Left ventricle myocardium inferior (tissue), 1 donor: Measurements from ENCODE around the gene ARMC9. TPM values are rescaled to one million over a fixed set of nuclear protein-coding genes. Genes with fewer than 3 reads are reported as not detected.

Experiments used
- DNase-seq: peaks from one replicate; pipeline ENCODE4 v3.0.0-alpha.2; 2020
- H3K27ac ChIP-seq: fragments of 200-600 bp; replicated peaks from 2 replicates; pipeline ENCODE4 v1.8.0; 2021
- H3K27me3 ChIP-seq: fragments of 200-600 bp; 2 replicates; pipeline ENCODE4 v1.8.0; 2021; ENCODE audit warnings: low read depth
- H3K36me3 ChIP-seq: fragments of 200-600 bp; 2 replicates; pipeline ENCODE4 v1.8.0; 2021
- H3K4me1 ChIP-seq: fragments of 200-600 bp; 2 replicates; pipeline ENCODE4 v1.8.0; 2021
- H3K4me3 ChIP-seq: fragments of 200-600 bp; 2 replicates; pipeline ENCODE4 v1.8.0; 2021; ENCODE audit warnings: mild to moderate bottlenecking, moderate library complexity
- H3K9me3 ChIP-seq: fragments of 200-600 bp; replicated peaks from 2 replicates; pipeline ENCODE4 v1.8.0; 2021
- intact Hi-C: fragments of 100-400 bp; cut with micrococcal nuclease; formaldehyde crosslinking; loops from one replicate; pipeline ENCODE4 v1.11.0; 2022
- total RNA-seq: library from RNA; stranded (reverse); fragmentation: NEBNext Ultra II Directional; extraction: Animal tissue kit (Norgen Biotek cat#: 25700); gene quantifications from one replicate; pipeline ENCODE4 v1.2.1, GENCODE V29; 2021
- TF ChIP-seq, protein P1 (sequence below): fragments of 200-600 bp; IDR thresholded peaks from 2 replicates; pipeline ENCODE4 v1.8.0; 2021; ENCODE audit warnings: antibody characterized with exemption, mild to moderate bottlenecking, borderline replicate concordance
- donor health status: DM: no; HTN: yes; CAD: no; lungs with severe emphysema.

The ARMC9 gene
- total RNA-seq, 1 donor from 2014 or later, result 3.1 TPM

DNA sequence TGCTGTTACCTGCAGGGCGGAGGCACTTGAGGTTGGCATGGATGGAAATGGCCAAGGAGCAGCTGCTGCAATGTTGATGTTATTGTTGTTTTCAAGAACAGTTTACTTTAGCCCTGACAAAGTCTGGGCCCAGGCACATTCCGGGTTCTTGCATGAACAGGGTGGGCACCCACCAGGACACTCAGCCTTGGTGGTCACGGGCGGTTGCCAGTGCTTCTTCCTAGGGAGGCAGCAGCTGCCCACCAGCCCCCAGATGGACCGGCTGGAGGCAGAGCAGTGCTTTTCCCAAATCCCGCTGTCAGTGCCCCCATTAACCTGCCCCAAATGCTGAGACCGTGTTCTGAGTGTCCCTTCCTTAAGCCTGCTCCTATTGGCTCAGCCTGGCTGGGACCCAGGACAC lies 158.6 kb downstream of the ARMC9 start:
- Histone ChIP-seq H3K36me3 (no peaks in the 10 kb centered on the region), H3K9me3 (no peaks in the 10 kb centered on the region), H3K4me3 (no peak overlapping the region), H3K27ac (no peak overlapping the region), H3K4me1 (peaks cover 18% of the 10 kb centered on the region), H3K27me3 (no peaks in the 10 kb centered on the region)
- intact Hi-C loops, result no loop called here
- TF ChIP-seq, protein P1, sequence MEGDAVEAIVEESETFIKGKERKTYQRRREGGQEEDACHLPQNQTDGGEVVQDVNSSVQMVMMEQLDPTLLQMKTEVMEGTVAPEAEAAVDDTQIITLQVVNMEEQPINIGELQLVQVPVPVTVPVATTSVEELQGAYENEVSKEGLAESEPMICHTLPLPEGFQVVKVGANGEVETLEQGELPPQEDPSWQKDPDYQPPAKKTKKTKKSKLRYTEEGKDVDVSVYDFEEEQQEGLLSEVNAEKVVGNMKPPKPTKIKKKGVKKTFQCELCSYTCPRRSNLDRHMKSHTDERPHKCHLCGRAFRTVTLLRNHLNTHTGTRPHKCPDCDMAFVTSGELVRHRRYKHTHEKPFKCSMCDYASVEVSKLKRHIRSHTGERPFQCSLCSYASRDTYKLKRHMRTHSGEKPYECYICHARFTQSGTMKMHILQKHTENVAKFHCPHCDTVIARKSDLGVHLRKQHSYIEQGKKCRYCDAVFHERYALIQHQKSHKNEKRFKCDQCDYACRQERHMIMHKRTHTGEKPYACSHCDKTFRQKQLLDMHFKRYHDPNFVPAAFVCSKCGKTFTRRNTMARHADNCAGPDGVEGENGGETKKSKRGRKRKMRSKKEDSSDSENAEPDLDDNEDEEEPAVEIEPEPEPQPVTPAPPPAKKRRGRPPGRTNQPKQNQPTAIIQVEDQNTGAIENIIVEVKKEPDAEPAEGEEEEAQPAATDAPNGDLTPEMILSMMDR, result no peak
- peak; percentile 10 for DNase-seq

DNA sequence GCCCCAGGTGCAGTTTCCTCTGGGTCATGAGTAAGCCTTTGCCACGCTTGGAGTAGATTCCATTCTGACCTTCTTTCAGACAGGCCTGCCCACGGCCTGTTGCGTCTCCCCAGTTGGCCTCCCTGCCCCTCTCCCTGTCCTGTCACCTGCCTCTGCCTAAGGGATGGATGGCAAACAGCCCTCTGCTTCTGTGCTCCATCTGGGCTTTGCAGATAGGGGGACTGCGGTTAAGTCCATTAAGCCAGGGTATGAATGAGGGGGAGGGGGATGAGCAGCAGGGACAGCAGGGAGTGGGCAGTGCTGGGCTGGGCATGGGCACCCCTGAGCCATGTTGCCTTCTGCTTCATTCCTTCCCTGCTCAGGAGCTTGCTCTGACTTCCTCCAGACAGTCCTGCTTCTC lies 159.5 kb downstream of the ARMC9 start:
- Histone ChIP-seq H3K9me3 (no peaks in the 10 kb centered on the region), H3K4me3 (no peak overlapping the region), H3K27me3 (no peaks in the 10 kb centered on the region), H3K36me3 (no peaks in the 10 kb centered on the region), H3K4me1 (peaks cover 18% of the 10 kb centered on the region), H3K27ac (no peak overlapping the region)
- intact Hi-C loops, result no loop called here
- DNase-seq, result no peak
- TF ChIP-seq, protein P1, result no peak

DNA sequence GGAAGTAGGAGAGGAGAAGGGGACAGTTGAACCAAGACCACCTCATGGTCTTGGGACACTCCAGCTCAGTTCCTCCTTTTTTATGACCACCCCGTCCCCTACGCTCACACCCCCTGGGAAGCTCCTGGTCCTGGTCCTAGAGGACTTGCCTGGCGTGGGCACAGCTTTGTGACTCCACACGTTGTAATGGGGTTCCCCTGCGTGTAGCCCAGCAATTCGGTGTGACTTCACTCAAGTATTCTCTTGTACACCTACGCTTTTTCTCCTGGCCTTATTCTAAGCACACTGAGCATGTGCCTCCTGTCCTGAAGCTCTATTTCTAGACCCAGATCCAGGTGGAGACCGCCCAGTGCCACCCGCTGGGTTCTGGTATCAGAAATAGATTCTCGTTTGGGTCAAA lies 161.0 kb downstream of the ARMC9 start:
- Histone ChIP-seq H3K27me3 (no peaks in the 10 kb centered on the region), H3K4me3 (no peak overlapping the region), H3K4me1 (peaks cover 18% of the 10 kb centered on the region), H3K27ac (no peak overlapping the region), H3K9me3 (no peaks in the 10 kb centered on the region), H3K36me3 (no peaks in the 10 kb centered on the region)
- TF ChIP-seq, protein P1, result no peak
- intact Hi-C loops, result no loop called here
- no peak for DNase-seq

DNA sequence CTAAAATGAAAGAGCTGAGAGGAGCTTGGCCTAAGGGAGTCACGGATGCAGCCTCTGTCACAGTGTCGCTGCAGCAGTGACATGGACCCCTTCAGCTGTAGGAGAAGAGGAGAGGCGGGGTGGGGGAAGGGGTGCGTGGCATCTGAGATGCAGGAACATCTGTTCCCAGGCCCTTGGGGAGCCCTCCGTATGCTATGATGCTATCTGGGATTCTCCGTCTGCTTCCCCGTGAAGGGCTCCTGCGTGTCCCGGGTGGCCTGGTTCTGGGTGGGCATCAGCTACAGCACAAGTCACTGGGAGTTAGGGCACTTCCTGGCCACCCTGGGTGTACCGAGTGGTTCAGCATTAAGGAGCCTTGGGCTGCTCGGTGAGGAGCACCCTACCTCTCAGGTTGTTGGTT lies 161.5 kb downstream of the ARMC9 start:
- no peak for DNase-seq
- Histone ChIP-seq H3K9me3 (no peaks in the 10 kb centered on the region), H3K27ac (no peak overlapping the region), H3K4me3 (no peak overlapping the region), H3K36me3 (no peaks in the 10 kb centered on the region), H3K27me3 (no peaks in the 10 kb centered on the region), H3K4me1 (peaks cover 20% of the 10 kb centered on the region)
- intact Hi-C loops, result no loop called here
- TF ChIP-seq, protein P1, result no peak

DNA sequence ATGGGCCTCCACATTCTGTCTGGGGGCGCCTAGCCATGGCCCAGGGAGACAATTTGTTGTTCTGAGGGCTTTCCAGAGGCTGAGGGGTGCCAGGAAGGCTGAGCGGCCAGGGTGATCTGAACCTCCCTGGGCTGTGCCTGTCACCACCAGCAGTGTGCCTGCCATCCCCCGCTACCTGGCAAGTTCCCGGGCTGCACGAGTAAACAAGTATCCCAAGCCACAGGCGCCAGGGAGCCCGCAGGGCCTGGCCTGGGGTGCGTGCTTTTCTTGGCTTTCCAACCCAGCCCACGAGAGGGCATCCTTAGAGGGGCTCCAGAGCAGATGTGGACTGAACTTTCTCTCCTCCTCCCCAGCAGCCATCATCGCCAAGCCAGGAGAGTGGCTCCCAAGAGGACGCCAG lies 162.0 kb downstream of the ARMC9 start:
- intact Hi-C loops, result no loop called here
- peak; percentile 47 for DNase-seq

More for the DNA sequence above, 162.0 kb downstream of the ARMC9 start:
- H3K27me3 ChIP-seq, result no peaks in the 10 kb centered on the region
- no peaks in the 10 kb centered on the region for H3K36me3 ChIP-seq
- peak overlapping the region; percentile 33 for H3K27ac ChIP-seq
- TF ChIP-seq, protein P1, result no peak
- H3K4me3 ChIP-seq, result no peak overlapping the region
- no peaks in the 10 kb centered on the region for H3K9me3 ChIP-seq
- peaks cover 23% of the 10 kb centered on the region for H3K4me1 ChIP-seq
